GM12878 (cell line): ENCODE measurements around the gene SEMA5A. TPM values are rescaled to one million over a fixed set of nuclear protein-coding genes. Genes with fewer than 3 reads are reported as not detected.
A peak's percentile ranks its signal among the peaks of the same experiment; 100 is the strongest.

ENCODE experiments used
- ATF7 ChIP-seq: fragments of 450-650 bp; IDR thresholded peaks from 2 replicates; pipeline ENCODE4 v1.6.1; 2016; ENCODE audit warnings: low read depth, mild to moderate bottlenecking
- CHD1 ChIP-seq: IDR thresholded peaks from 2 replicates; pipeline ENCODE4 v1.6.1; 2012; ENCODE audit warnings: low read depth, low read length, improper control_type of control experiment
- CREM ChIP-seq: IDR thresholded peaks from 2 replicates; pipeline ENCODE4 v1.6.1; 2014; ENCODE audit warnings: antibody characterized with exemption, low read depth
- CUX1 ChIP-seq: IDR thresholded peaks from 2 replicates; pipeline ENCODE4 v1.6.1; 2012; ENCODE audit warnings: improper control_type of control experiment, low read depth, low read length; ENCODE audit not compliant: insufficient replicate concordance
- GATAD2B ChIP-seq: fragments of 450-650 bp; conservative IDR thresholded peaks from 2 replicates; pipeline ENCODE4 v1.6.1; 2017; ENCODE audit warnings: low read depth, mild to moderate bottlenecking, moderate library complexity
- HDAC2 ChIP-seq: fragments of 200-600 bp; sonication (generic); IDR thresholded peaks from 2 replicates; pipeline ENCODE4 v1.6.1; 2017
- IKZF1 ChIP-seq: fragments of 450-650 bp; conservative IDR thresholded peaks from 2 replicates; pipeline ENCODE4 v1.6.1; 2017; ENCODE audit warnings: antibody characterized with exemption, mild to moderate bottlenecking
- JUNB ChIP-seq: IDR thresholded peaks from 2 replicates; pipeline ENCODE4 v1.6.1; 2016; ENCODE audit warnings: antibody characterized with exemption, mild to moderate bottlenecking
- MEF2B ChIP-seq: fragments of 450-650 bp; IDR thresholded peaks from 2 replicates; pipeline ENCODE4 v1.6.1; 2018; ENCODE audit warnings: mild to moderate bottlenecking, moderate library complexity; ENCODE audit not compliant: partially characterized antibody, poor library complexity, severe bottlenecking
- MYC ChIP-seq: IDR thresholded peaks from 2 replicates; pipeline ENCODE4 v1.6.1; 2011; ENCODE audit warnings: mild to moderate bottlenecking, low read length, moderate library complexity, inconsistent platforms; ENCODE audit not compliant: insufficient read depth, insufficient replicate concordance, insufficient read length, severe bottlenecking
- NFXL1 ChIP-seq: fragments of 450-650 bp; IDR thresholded peaks from 2 replicates; pipeline ENCODE4 v1.6.1; 2017; ENCODE audit warnings: antibody characterized with exemption, mild to moderate bottlenecking, borderline replicate concordance
- NR2F1 ChIP-seq: fragments of 450-650 bp; conservative IDR thresholded peaks from 2 replicates; pipeline ENCODE4 v1.6.1; 2017; ENCODE audit warnings: mild to moderate bottlenecking
- PML ChIP-seq: IDR thresholded peaks from 2 replicates; pipeline ENCODE4 v1.6.1; 2012; ENCODE audit warnings: low read length, inconsistent platforms
- POLR2A ChIP-seq: IDR thresholded peaks from 2 replicates; pipeline ENCODE4 v1.6.1; 2011; ENCODE audit warnings: low read depth, mild to moderate bottlenecking, low read length
- SREBF1 ChIP-seq: IDR thresholded peaks from 2 replicates; pipeline ENCODE4 v1.6.1; 2012; ENCODE audit warnings: mild to moderate bottlenecking, low read length
- SRF ChIP-seq, 2 experiments: IDR thresholded peaks; 2 replicates each; pipeline ENCODE4 v1.6.1; 2011; ENCODE audit warnings: low read depth in 2 of 2, low read length in 2 of 2, mild to moderate bottlenecking in 1 of 2, moderate library complexity in 1 of 2
- ZNF274 ChIP-seq: IDR thresholded peaks from one replicate; pipeline ENCODE4 v1.8.0; 2011; ENCODE audit not compliant: insufficient read length, insufficient read depth
- polyA plus RNA-seq, 11 experiments: library from polyadenylated mRNA; depleted of rRNA in 4 of 11; unstranded in 6 of 11; stranded (reverse) in 5 of 11; fragments of >200 nt; fragmentation: Nextera tagmentation in 4 of 11; fragmentation: Illumina TruSeq in 1 of 11; extraction: Ambion mirVana in 4 of 11; extraction: Trizol in 1 of 11; gene quantifications; 1 replicate in 1 of 11; 2 replicates in 10 of 11; pipeline versions ENCODE4 v1.2.1 to v1.2.3, GENCODE V29; 2011 to 2016; ENCODE audit warnings: inconsistent platforms in 2 of 11, missing spikeins in 2 of 11, low read depth in 1 of 11
- total RNA-seq, 4 experiments: library from RNA; depleted of rRNA in 3 of 4; stranded (reverse); fragments of >200 nt in 3 of 4; fragmentation: Illumina TruSeq in 1 of 4; extraction: Trizol in 1 of 4; gene quantifications; 2 replicates each; pipeline versions ENCODE4 v1.2.1 to v1.2.3, GENCODE V29; 2013 to 2021
- TF ChIP-seq, protein P1 (sequence below): fragments of 150-350 bp; IDR thresholded peaks from 2 replicates; pipeline ENCODE4 v1.6.1; 2016; ENCODE audit warnings: low read depth, low read length
- TF ChIP-seq, protein P2 (sequence below): fragments of 450-650 bp; IDR thresholded peaks from 2 replicates; pipeline ENCODE4 v1.6.1; 2016; ENCODE audit warnings: mild to moderate bottlenecking
- TF ChIP-seq, protein P3 (sequence below): fragments of 450-650 bp; IDR thresholded peaks from 2 replicates; pipeline ENCODE4 v1.6.1; 2014; ENCODE audit warnings: mild to moderate bottlenecking
- TF ChIP-seq, protein P4 (sequence below): fragments of 450-650 bp; IDR thresholded peaks from 2 replicates; pipeline ENCODE4 v1.6.1; 2017; ENCODE audit warnings: borderline replicate concordance

SEMA5A gene
- total and polyA plus RNA-seq, 10 of the 15 experiments (the other 5 are each of a cell fraction or from before 2014, with no cell fraction given), result 0.03 to 2.4 (median 0.09) TPM; not detected in 1

DNA sequence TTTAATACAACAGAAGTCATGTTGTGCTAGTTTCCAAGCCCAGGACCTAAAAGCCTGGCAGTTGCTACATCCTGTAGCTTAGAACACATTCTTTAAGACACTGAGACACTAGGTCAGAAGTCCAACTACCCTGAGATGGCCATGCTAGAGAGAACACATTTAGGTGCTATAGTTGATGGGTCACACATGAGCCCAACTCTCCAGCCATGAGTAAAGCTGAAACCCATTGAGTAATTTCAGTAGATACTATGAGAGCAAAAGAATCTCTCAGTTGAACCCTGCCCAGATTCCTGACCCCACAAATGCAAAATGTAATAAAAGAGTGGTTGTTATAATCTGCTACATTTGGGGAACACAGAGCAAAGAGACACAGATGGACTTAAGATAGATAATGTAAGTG is 164.4 kb downstream of the SEMA5A start (continued):
- TF ChIP-seq, protein P1, sequence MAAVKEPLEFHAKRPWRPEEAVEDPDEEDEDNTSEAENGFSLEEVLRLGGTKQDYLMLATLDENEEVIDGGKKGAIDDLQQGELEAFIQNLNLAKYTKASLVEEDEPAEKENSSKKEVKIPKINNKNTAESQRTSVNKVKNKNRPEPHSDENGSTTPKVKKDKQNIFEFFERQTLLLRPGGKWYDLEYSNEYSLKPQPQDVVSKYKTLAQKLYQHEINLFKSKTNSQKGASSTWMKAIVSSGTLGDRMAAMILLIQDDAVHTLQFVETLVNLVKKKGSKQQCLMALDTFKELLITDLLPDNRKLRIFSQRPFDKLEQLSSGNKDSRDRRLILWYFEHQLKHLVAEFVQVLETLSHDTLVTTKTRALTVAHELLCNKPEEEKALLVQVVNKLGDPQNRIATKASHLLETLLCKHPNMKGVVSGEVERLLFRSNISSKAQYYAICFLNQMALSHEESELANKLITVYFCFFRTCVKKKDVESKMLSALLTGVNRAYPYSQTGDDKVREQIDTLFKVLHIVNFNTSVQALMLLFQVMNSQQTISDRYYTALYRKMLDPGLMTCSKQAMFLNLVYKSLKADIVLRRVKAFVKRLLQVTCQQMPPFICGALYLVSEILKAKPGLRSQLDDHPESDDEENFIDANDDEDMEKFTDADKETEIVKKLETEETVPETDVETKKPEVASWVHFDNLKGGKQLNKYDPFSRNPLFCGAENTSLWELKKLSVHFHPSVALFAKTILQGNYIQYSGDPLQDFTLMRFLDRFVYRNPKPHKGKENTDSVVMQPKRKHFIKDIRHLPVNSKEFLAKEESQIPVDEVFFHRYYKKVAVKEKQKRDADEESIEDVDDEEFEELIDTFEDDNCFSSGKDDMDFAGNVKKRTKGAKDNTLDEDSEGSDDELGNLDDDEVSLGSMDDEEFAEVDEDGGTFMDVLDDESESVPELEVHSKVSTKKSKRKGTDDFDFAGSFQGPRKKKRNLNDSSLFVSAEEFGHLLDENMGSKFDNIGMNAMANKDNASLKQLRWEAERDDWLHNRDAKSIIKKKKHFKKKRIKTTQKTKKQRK, result no peak
- TF ChIP-seq CHD1 (no peak), HDAC2 (no peak), GATAD2B (no peak), SRF (IDR thresholded peaks at IDR 0.05; ENCODE audit: low read depth in 2 of 2, low read length in 2 of 2) (peak in 1 of 2 experiments; percentile 39; a peak in 1 of 4 replicates), NFXL1 (no peak), SREBF1 (no peak), CUX1 (no peak), PML (no peak), ZNF274 (no peak), ATF7 (no peak), MEF2B (no peak), NR2F1 (no peak), POLR2A (no peak), JUNB (peak; percentile 93), IKZF1 (no peak), MYC (no peak), CREM (peak; percentile 59; the same call in 1 of the 2 replicates)
- TF ChIP-seq, protein P2, sequence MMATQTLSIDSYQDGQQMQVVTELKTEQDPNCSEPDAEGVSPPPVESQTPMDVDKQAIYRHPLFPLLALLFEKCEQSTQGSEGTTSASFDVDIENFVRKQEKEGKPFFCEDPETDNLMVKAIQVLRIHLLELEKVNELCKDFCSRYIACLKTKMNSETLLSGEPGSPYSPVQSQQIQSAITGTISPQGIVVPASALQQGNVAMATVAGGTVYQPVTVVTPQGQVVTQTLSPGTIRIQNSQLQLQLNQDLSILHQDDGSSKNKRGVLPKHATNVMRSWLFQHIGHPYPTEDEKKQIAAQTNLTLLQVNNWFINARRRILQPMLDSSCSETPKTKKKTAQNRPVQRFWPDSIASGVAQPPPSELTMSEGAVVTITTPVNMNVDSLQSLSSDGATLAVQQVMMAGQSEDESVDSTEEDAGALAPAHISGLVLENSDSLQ, result no peak
- TF ChIP-seq, protein P3, sequence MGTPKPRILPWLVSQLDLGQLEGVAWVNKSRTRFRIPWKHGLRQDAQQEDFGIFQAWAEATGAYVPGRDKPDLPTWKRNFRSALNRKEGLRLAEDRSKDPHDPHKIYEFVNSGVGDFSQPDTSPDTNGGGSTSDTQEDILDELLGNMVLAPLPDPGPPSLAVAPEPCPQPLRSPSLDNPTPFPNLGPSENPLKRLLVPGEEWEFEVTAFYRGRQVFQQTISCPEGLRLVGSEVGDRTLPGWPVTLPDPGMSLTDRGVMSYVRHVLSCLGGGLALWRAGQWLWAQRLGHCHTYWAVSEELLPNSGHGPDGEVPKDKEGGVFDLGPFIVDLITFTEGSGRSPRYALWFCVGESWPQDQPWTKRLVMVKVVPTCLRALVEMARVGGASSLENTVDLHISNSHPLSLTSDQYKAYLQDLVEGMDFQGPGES, result no peak
- TF ChIP-seq, protein P4, sequence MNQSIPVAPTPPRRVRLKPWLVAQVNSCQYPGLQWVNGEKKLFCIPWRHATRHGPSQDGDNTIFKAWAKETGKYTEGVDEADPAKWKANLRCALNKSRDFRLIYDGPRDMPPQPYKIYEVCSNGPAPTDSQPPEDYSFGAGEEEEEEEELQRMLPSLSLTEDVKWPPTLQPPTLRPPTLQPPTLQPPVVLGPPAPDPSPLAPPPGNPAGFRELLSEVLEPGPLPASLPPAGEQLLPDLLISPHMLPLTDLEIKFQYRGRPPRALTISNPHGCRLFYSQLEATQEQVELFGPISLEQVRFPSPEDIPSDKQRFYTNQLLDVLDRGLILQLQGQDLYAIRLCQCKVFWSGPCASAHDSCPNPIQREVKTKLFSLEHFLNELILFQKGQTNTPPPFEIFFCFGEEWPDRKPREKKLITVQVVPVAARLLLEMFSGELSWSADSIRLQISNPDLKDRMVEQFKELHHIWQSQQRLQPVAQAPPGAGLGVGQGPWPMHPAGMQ, result no peak
